C4-2B (cell line): Measurements from ENCODE around the gene OSBPL10.

Source experiments
- CTCF ChIP-seq: fragments of 450-650 bp; conservative IDR thresholded peaks from 2 replicates; pipeline ENCODE4 v1.5.1; 2017; ENCODE audit warnings: mild to moderate bottlenecking
- ZFX ChIP-seq: fragments of 450-650 bp; IDR thresholded peaks from 2 replicates; pipeline ENCODE4 v1.6.1; 2017

- TF ChIP-seq CTCF (no peak), ZFX (no peak)
These were observed 140.8 kb downstream of the OSBPL10 start for GRCh38 chr3:31840252-31840651.
